Activated naive CD4-positive, alpha-beta T cell treated with anti-CD3 and anti-CD28 coated beads for 36 hours (primary cell): ENCODE results near the gene FRMD6. TPM values are rescaled to one million over a fixed set of nuclear protein-coding genes. Genes with fewer than 3 reads are reported as not detected.

ENCODE experiments used
- CTCF ChIA-PET: fragments of 350-600 bp; sonication (Branson Sonifier 250); formaldehyde crosslinking; loops from one replicate; lab custom pipeline; 2021; ENCODE audit warnings: antibody characterized with exemption; lab: Charles Lee
- DNase-seq: peaks from one replicate; pipeline ENCODE4 v3.0.0-alpha.2; 2020
- H3K27ac Mint-ChIP-seq: one replicate; pipeline ENCODE4 v1.8.0; 2021; ENCODE audit warnings: mild to moderate bottlenecking, mixed read lengths
- H3K27me3 Mint-ChIP-seq: one replicate; pipeline ENCODE4 v1.8.0; 2021; ENCODE audit warnings: low read depth, mixed read lengths
- H3K36me3 Mint-ChIP-seq: one replicate; pipeline ENCODE4 v1.8.0; 2021; ENCODE audit warnings: low read depth, mixed read lengths
- H3K4me1 Mint-ChIP-seq: one replicate; pipeline ENCODE4 v1.8.0; 2021; ENCODE audit warnings: low read depth, mixed read lengths
- H3K4me3 Mint-ChIP-seq: one replicate; pipeline ENCODE4 v1.8.0; 2021; ENCODE audit warnings: mild to moderate bottlenecking, moderate library complexity, mixed read lengths
- H3K9me3 Mint-ChIP-seq: one replicate; pipeline ENCODE4 v1.8.0; 2021; ENCODE audit warnings: mixed read lengths
- intact Hi-C: fragments of 100-400 bp; cut with micrococcal nuclease; formaldehyde crosslinking; loops from one replicate; pipeline ENCODE4 v1.15.1; 2023
- total RNA-seq, 2 experiments: library from RNA; stranded (reverse); gene quantifications; one replicate each; pipeline ENCODE4 v1.2.3, GENCODE V29; 2021

The FRMD6 gene
- total RNA-seq, 2 experiments from 2014 or later, result 3.0 to 3.2 TPM

GRCh38 chr14:51653775-51654532, 2.2 kb downstream of the FRMD6 start:
- no peak overlapping the region for H3K4me3 Mint-ChIP-seq
- no peaks in the 10 kb centered on the region for H3K36me3 Mint-ChIP-seq
- H3K9me3 Mint-ChIP-seq, result no peaks in the 10 kb centered on the region
- H3K27ac Mint-ChIP-seq, result no peak overlapping the region
- no peak for DNase-seq
- H3K4me1 Mint-ChIP-seq, result peaks cover 22% of the 10 kb centered on the region
- intact Hi-C loops, result loop anchor here (1.0 to 10.0 kb wide), 16 partner anchors 22 to 1652 kb away; partner anchors contain the start of genes GNG2, RTRAF, SOS2 and TRIM9
- CTCF ChIA-PET, result interaction anchor here (0.7 to 3.7 kb wide), 5 partner anchors 29 to 201 kb away, joined by 4 to 32 read pairs (median 6); no protein-coding TSS in a partner anchor
- peaks cover 16% of the 10 kb centered on the region for H3K27me3 Mint-ChIP-seq

- H3K4me1 Mint-ChIP-seq, result peaks cover 22% of the 10 kb centered on the region
- H3K9me3 Mint-ChIP-seq, result no peaks in the 10 kb centered on the region
- H3K36me3 Mint-ChIP-seq, result no peaks in the 10 kb centered on the region
- H3K27ac Mint-ChIP-seq, result no peak overlapping the region
- H3K27me3 Mint-ChIP-seq, result peaks cover 16% of the 10 kb centered on the region
- CTCF ChIA-PET, result interaction anchor here (0.7 to 3.7 kb wide), 2 partner anchors 122 to 201 kb away, joined by 4 to 32 read pairs; no protein-coding TSS in a partner anchor
- no peak overlapping the region for H3K4me3 Mint-ChIP-seq
- intact Hi-C loops, result loop anchor here (5.0 to 10.0 kb wide), 9 partner anchors 88 to 1652 kb away; partner anchors contain the start of genes GNG2, SOS2 and TRIM9
- no peak for DNase-seq
These were observed 2.8 kb downstream of the FRMD6 start for GRCh38 chr14:51654533-51654845.

GRCh38 chr14:51657762-51658161, 6.1 kb downstream of the FRMD6 start:
- intact Hi-C loops, result loop anchor here (10.0 kb wide), 1 partner anchor 747 kb away; no protein-coding TSS in a partner anchor
- Mint-ChIP-seq H3K4me3 (no peak overlapping the region), H3K9me3 (no peaks in the 10 kb centered on the region), H3K27me3 (peaks cover 13% of the 10 kb centered on the region), H3K36me3 (no peaks in the 10 kb centered on the region), H3K27ac (no peak overlapping the region), H3K4me1 (peaks cover 15% of the 10 kb centered on the region)
- peak; percentile 36 for DNase-seq
- CTCF ChIA-PET, result interaction anchor here (1.5 kb wide), 1 partner anchor 75 kb away, joined by 7 read pairs; no protein-coding TSS in a partner anchor

GRCh38 chr14:51658441-51659173, 6.9 kb downstream of the FRMD6 start:
- H3K9me3 Mint-ChIP-seq, result no peaks in the 10 kb centered on the region
- no peak overlapping the region for H3K4me3 Mint-ChIP-seq
- intact Hi-C loops, result loop anchor here (10.0 kb wide), 1 partner anchor 746 kb away; no protein-coding TSS in a partner anchor
- no peak for DNase-seq
- no peaks in the 10 kb centered on the region for H3K36me3 Mint-ChIP-seq
- peaks cover 13% of the 10 kb centered on the region for H3K27me3 Mint-ChIP-seq
- no peak overlapping the region for H3K27ac Mint-ChIP-seq
- peaks cover 7% of the 10 kb centered on the region for H3K4me1 Mint-ChIP-seq
- CTCF ChIA-PET, result interaction anchor here (1.4 kb wide), 1 partner anchor 118 kb away, joined by 6 read pairs; no protein-coding TSS in a partner anchor

- intact Hi-C loops, result no loop called here
- Mint-ChIP-seq H3K9me3 (peaks cover under 1% of the 10 kb centered on the region), H3K27me3 (peaks cover 13% of the 10 kb centered on the region), H3K36me3 (no peaks in the 10 kb centered on the region), H3K27ac (no peak overlapping the region), H3K4me1 (peaks cover 2% of the 10 kb centered on the region), H3K4me3 (no peak overlapping the region)
- CTCF ChIA-PET, result no interaction called here
- DNase-seq, result no peak
These were observed 9.0 kb downstream of the FRMD6 start for GRCh38 chr14:51660741-51661140.

GRCh38 chr14:51661504-51661903, 9.8 kb downstream of the FRMD6 start:
- peaks cover 2% of the 10 kb centered on the region for H3K9me3 Mint-ChIP-seq
- no peak for DNase-seq
- no peak overlapping the region for H3K4me3 Mint-ChIP-seq
- H3K36me3 Mint-ChIP-seq, result no peaks in the 10 kb centered on the region
- no peak overlapping the region for H3K27ac Mint-ChIP-seq
- H3K27me3 Mint-ChIP-seq, result peaks cover 10% of the 10 kb centered on the region
- intact Hi-C loops, result no loop called here
- CTCF ChIA-PET, result no interaction called here
- peaks cover 2% of the 10 kb centered on the region for H3K4me1 Mint-ChIP-seq

- Mint-ChIP-seq H3K4me3 (no peak overlapping the region), H3K4me1 (no peaks in the 10 kb centered on the region), H3K27me3 (no peaks in the 10 kb centered on the region), H3K27ac (no peak overlapping the region), H3K9me3 (peaks cover 2% of the 10 kb centered on the region), H3K36me3 (no peaks in the 10 kb centered on the region)
- intact Hi-C loops, result no loop called here
- DNase-seq, result no peak
- CTCF ChIA-PET, result no interaction called here
These were observed 12.1 kb downstream of the FRMD6 start for GRCh38 chr14:51663783-51664326.

GRCh38 chr14:51666070-51666469, 14.4 kb downstream of the FRMD6 start:
- Mint-ChIP-seq H3K4me1 (no peaks in the 10 kb centered on the region), H3K27ac (no peak overlapping the region), H3K27me3 (no peaks in the 10 kb centered on the region), H3K4me3 (no peak overlapping the region), H3K36me3 (no peaks in the 10 kb centered on the region), H3K9me3 (peaks cover 5% of the 10 kb centered on the region)
- CTCF ChIA-PET, result interaction anchor here (0.9 kb wide), 1 partner anchor 110 kb away, joined by 3 read pairs; no protein-coding TSS in a partner anchor
- no peak for DNase-seq
- intact Hi-C loops, result no loop called here

GRCh38 chr14:51666826-51667225, 15.1 kb downstream of the FRMD6 start:
- CTCF ChIA-PET, result interaction anchor here (0.6 kb wide), 1 partner anchor 388 kb away, joined by 3 read pairs; no protein-coding TSS in a partner anchor
- intact Hi-C loops, result no loop called here
- no peak overlapping the region for H3K4me3 Mint-ChIP-seq
- H3K27me3 Mint-ChIP-seq, result no peaks in the 10 kb centered on the region
- DNase-seq, result no peak
- no peaks in the 10 kb centered on the region for H3K36me3 Mint-ChIP-seq
- no peaks in the 10 kb centered on the region for H3K4me1 Mint-ChIP-seq
- peaks cover 5% of the 10 kb centered on the region for H3K9me3 Mint-ChIP-seq
- H3K27ac Mint-ChIP-seq, result no peak overlapping the region

- H3K27ac Mint-ChIP-seq, result no peak overlapping the region
- no peak for DNase-seq
- CTCF ChIA-PET, result interaction anchor here (0.9 kb wide), 1 partner anchor 17 kb away, joined by 3 read pairs; the partner anchor contains the start of gene FRMD6
- H3K27me3 Mint-ChIP-seq, result peaks cover 1% of the 10 kb centered on the region
- intact Hi-C loops, result no loop called here
- no peaks in the 10 kb centered on the region for H3K4me1 Mint-ChIP-seq
- H3K9me3 Mint-ChIP-seq, result peaks cover 6% of the 10 kb centered on the region
- H3K4me3 Mint-ChIP-seq, result no peak overlapping the region
- no peaks in the 10 kb centered on the region for H3K36me3 Mint-ChIP-seq
These were observed 17.2 kb downstream of the FRMD6 start for GRCh38 chr14:51668870-51669269.

- DNase-seq, result no peak
- Mint-ChIP-seq H3K27me3 (peaks cover 8% of the 10 kb centered on the region), H3K4me1 (peaks cover 21% of the 10 kb centered on the region), H3K27ac (no peak overlapping the region), H3K4me3 (no peak overlapping the region), H3K36me3 (no peaks in the 10 kb centered on the region), H3K9me3 (peaks cover 1% of the 10 kb centered on the region)
- CTCF ChIA-PET, result no interaction called here
- intact Hi-C loops, result loop anchor here (5.0 kb wide), 1 partner anchor 188 kb away; the partner anchor contains the start of gene GNG2
These were observed 22.7 kb downstream of the FRMD6 start for GRCh38 chr14:51674294-51675002.
